PFSK-1 (cell line): Measurements from ENCODE around the gene GMPS.

Source experiments
- POLR2AphosphoS5 ChIP-seq: IDR thresholded peaks from 2 replicates; pipeline ENCODE4 v1.6.1; 2012; ENCODE audit warnings: low read depth, mild to moderate bottlenecking, control low read depth, low read length, moderate library complexity
- TAF1 ChIP-seq: IDR thresholded peaks from 2 replicates; pipeline ENCODE4 v1.6.1; 2012; ENCODE audit warnings: low read length, control low read depth, borderline replicate concordance; ENCODE audit not compliant: insufficient read depth
- TF ChIP-seq, protein P1 (sequence below), 2 experiments: IDR thresholded peaks; 2 replicates each; pipeline versions ENCODE4 v1.6.1 to v1.8.0; 2011 to 2012; ENCODE audit warnings: low read depth in 2 of 2, low read length in 2 of 2, control low read depth in 1 of 2, inconsistent platforms in 1 of 2, mild to moderate bottlenecking in 1 of 2, moderate library complexity in 1 of 2; ENCODE audit not compliant: insufficient read depth in 1 of 2

GRCh38 chr3:155886915-155887314 lies 16.5 kb downstream of the GMPS start:
- TF ChIP-seq POLR2AphosphoS5 (no peak), TAF1 (no peak)
- TF ChIP-seq, protein P1, sequence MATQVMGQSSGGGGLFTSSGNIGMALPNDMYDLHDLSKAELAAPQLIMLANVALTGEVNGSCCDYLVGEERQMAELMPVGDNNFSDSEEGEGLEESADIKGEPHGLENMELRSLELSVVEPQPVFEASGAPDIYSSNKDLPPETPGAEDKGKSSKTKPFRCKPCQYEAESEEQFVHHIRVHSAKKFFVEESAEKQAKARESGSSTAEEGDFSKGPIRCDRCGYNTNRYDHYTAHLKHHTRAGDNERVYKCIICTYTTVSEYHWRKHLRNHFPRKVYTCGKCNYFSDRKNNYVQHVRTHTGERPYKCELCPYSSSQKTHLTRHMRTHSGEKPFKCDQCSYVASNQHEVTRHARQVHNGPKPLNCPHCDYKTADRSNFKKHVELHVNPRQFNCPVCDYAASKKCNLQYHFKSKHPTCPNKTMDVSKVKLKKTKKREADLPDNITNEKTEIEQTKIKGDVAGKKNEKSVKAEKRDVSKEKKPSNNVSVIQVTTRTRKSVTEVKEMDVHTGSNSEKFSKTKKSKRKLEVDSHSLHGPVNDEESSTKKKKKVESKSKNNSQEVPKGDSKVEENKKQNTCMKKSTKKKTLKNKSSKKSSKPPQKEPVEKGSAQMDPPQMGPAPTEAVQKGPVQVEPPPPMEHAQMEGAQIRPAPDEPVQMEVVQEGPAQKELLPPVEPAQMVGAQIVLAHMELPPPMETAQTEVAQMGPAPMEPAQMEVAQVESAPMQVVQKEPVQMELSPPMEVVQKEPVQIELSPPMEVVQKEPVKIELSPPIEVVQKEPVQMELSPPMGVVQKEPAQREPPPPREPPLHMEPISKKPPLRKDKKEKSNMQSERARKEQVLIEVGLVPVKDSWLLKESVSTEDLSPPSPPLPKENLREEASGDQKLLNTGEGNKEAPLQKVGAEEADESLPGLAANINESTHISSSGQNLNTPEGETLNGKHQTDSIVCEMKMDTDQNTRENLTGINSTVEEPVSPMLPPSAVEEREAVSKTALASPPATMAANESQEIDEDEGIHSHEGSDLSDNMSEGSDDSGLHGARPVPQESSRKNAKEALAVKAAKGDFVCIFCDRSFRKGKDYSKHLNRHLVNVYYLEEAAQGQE (IDR thresholded peaks at IDR 0.05; ENCODE audit: insufficient read depth in 1 of 2, low read depth in 2 of 2, low read length in 2 of 2): no peak
